Right cardiac atrium (tissue), 5 donors: ENCODE data around the gene KCTD3. TPM values are rescaled to one million over a fixed set of nuclear protein-coding genes. Genes with fewer than 3 reads are reported as not detected.

Experiments used
- ATAC-seq, 2 donors: fragments of 200-7000 bp; cut with Tn5 transposase; one replicate each; pipeline versions ENCODE4 v1.8.0 to v1.9.1; 2020; ENCODE audit warnings: moderate library complexity in 2 of 2, mild to moderate bottlenecking in 1 of 2
- DNase-seq, 3 donors: peaks; one replicate each; pipeline ENCODE4 v3.0.0-alpha.2; 2020
- H3K27ac ChIP-seq: one replicate; pipeline ENCODE4 v1.5.1; 2013; ENCODE audit warnings: mild to moderate bottlenecking, low read length, control low read depth, moderate library complexity
- H3K27me3 ChIP-seq: one replicate; pipeline ENCODE4 v1.6.1; 2013; ENCODE audit not compliant: control insufficient read depth, insufficient read depth
- H3K4me1 ChIP-seq: one replicate; pipeline ENCODE4 v1.6.1; 2013; ENCODE audit warnings: low read length; ENCODE audit not compliant: control insufficient read depth, insufficient read depth
- H3K4me3 ChIP-seq: one replicate; pipeline ENCODE4 v1.5.1; 2013; ENCODE audit warnings: low read length, control low read depth
- H3K9me3 ChIP-seq: one replicate; pipeline ENCODE4 v1.6.1; 2013; ENCODE audit warnings: low read length; ENCODE audit not compliant: control insufficient read depth
- WGBS: extraction: QIAGEN DNeasy Blood & Tissue Kit; methylation state at CpG from one replicate; pipeline ENCODE4 v1.1.7; 2013; 5-methylcytosine and 5-hydroxymethylcytosine counted together
- intact Hi-C, 4 donors: fragments of 100-400 bp; cut with DNase I; formaldehyde crosslinking; loops; one replicate each; pipeline versions ENCODE4 v1.11.0 to v1.14.0; 2022 to 2023
- polyA plus RNA-seq: library from polyadenylated mRNA; stranded (reverse); fragments of 200-250 nt; gene quantifications from one replicate; pipeline ENCODE4 v1.2.3, GENCODE V29; 2013
- total RNA-seq, 4 donors: library from RNA; stranded (reverse); fragmentation: NEBNext Ultra II Directional; extraction: Animal tissue kit (Norgen Biotek cat#: 25700); gene quantifications; one replicate each; pipeline ENCODE4 v1.2.1, GENCODE V29; 2021
- donor health status: healthy with polysubstance abuse.
- donor health status: DM: no; HTN: yes; CAD: no.
- donor health status: DM: no; HTN: no; CAD: no.
- donor health status: DM: no; HTN: yes; CAD: no; lungs with severe emphysema.
- donor health status: DM: yes; HTN: yes; CAD: no.

KCTD3 gene
- total and polyA plus RNA-seq, 5 donors = 11.7 to 19.4 (median 17.1) TPM

- ATAC-seq (no peak), DNase-seq (no peak)
- H3K9me3 ChIP-seq = no peaks in the 10 kb centered on the region
- H3K27ac ChIP-seq = no peak overlapping the region
- no peaks in the 10 kb centered on the region for H3K27me3 ChIP-seq
- WGBS = 75% methylated on average over 1 of the region's 1 CpG
- H3K4me3 ChIP-seq = no peak overlapping the region
- intact Hi-C loops = no loop called here
- H3K4me1 ChIP-seq = no peaks in the 10 kb centered on the region
Measured at GRCh38 chr1:215607412-215607811, 40.3 kb downstream of the KCTD3 start.

- Histone ChIP-seq H3K4me3 (no peak overlapping the region), H3K27me3 (no peaks in the 10 kb centered on the region), H3K9me3 (no peaks in the 10 kb centered on the region), H3K27ac (no peak overlapping the region), H3K4me1 (no peaks in the 10 kb centered on the region)
- no peak for ATAC-seq
- 85% methylated on average over 4 of the region's 4 CpGs for WGBS
- DNase-seq = no peak
- intact Hi-C loops = no loop called here
Measured at GRCh38 chr1:215608646-215609045, 41.5 kb downstream of the KCTD3 start.

- H3K4me1 ChIP-seq = peaks cover 2% of the 10 kb centered on the region
- 41% methylated on average over 3 of the region's 3 CpGs for WGBS
- H3K4me3 ChIP-seq = no peak overlapping the region
- ATAC-seq (no peak), DNase-seq (no peak)
- H3K9me3 ChIP-seq = no peaks in the 10 kb centered on the region
- H3K27me3 ChIP-seq = no peaks in the 10 kb centered on the region
- no peak overlapping the region for H3K27ac ChIP-seq
- intact Hi-C loops = no loop called here
Measured at GRCh38 chr1:215612391-215612790, 45.3 kb downstream of the KCTD3 start.

- 68% methylated on average over 1 of the region's 1 CpG for WGBS
- no peak overlapping the region for H3K4me3 ChIP-seq
- no peaks in the 10 kb centered on the region for H3K27me3 ChIP-seq
- H3K4me1 ChIP-seq = peaks cover 2% of the 10 kb centered on the region
- no peaks in the 10 kb centered on the region for H3K9me3 ChIP-seq
- DNase-seq (no peak), ATAC-seq (no peak)
- no peak overlapping the region for H3K27ac ChIP-seq
- intact Hi-C loops = no loop called here
Measured at GRCh38 chr1:215617979-215618378, 50.9 kb downstream of the KCTD3 start.

GRCh38 chr1:215623162-215623561, 56.1 kb downstream of the KCTD3 start:
- Histone ChIP-seq H3K4me1 (no peaks in the 10 kb centered on the region), H3K27me3 (no peaks in the 10 kb centered on the region), H3K4me3 (no peak overlapping the region), H3K9me3 (no peaks in the 10 kb centered on the region), H3K27ac (no peak overlapping the region)
- ATAC-seq (no peak), DNase-seq (no peak)
- WGBS = 98% methylated on average over 4 of the region's 4 CpGs
- intact Hi-C loops = no loop called here

- intact Hi-C loops = no loop called here
Measured at GRCh38 chr1:215625949-215626348, 58.8 kb downstream of the KCTD3 start.

GRCh38 chr1:215631040-215631439, 63.9 kb downstream of the KCTD3 start:
- Histone ChIP-seq H3K9me3 (no peaks in the 10 kb centered on the region), H3K27me3 (no peaks in the 10 kb centered on the region), H3K4me3 (no peak overlapping the region), H3K4me1 (no peaks in the 10 kb centered on the region), H3K27ac (no peak overlapping the region)
- intact Hi-C loops = no loop called here
- 70% methylated on average over 1 of the region's 1 CpG for WGBS
- no peak for ATAC-seq
- no peak for DNase-seq

More at GRCh38 chr1:215625949-215626348, 58.8 kb downstream of the KCTD3 start:
- Histone ChIP-seq H3K9me3 (no peaks in the 10 kb centered on the region), H3K27ac (no peak overlapping the region), H3K4me1 (no peaks in the 10 kb centered on the region), H3K27me3 (no peaks in the 10 kb centered on the region), H3K4me3 (no peak overlapping the region)
- DNase-seq (no peak), ATAC-seq (no peak)

GRCh38 chr1:215631489-215631888, 64.4 kb downstream of the KCTD3 start:
- ATAC-seq (peak; percentile 18 to 34), DNase-seq (peak in 2 of 3 donors; percentile 58 to 60)
- intact Hi-C loops = no loop called here
- no peaks in the 10 kb centered on the region for H3K9me3 ChIP-seq
- no peaks in the 10 kb centered on the region for H3K4me1 ChIP-seq
- H3K4me3 ChIP-seq = no peak overlapping the region
- WGBS = 63% methylated on average over 3 of the region's 3 CpGs
- H3K27me3 ChIP-seq = no peaks in the 10 kb centered on the region
- H3K27ac ChIP-seq = no peak overlapping the region

- Histone ChIP-seq H3K9me3 (no peaks in the 10 kb centered on the region), H3K27ac (no peak overlapping the region), H3K4me1 (no peaks in the 10 kb centered on the region), H3K27me3 (no peaks in the 10 kb centered on the region), H3K4me3 (no peak overlapping the region)
- DNase-seq = no peak
- intact Hi-C loops = no loop called here
- WGBS = 90% methylated on average over 6 of the region's 6 CpGs
- ATAC-seq = no peak
Measured at GRCh38 chr1:215635827-215636226, 68.7 kb downstream of the KCTD3 start.

- Histone ChIP-seq H3K27me3 (no peaks in the 10 kb centered on the region), H3K4me3 (no peak overlapping the region), H3K27ac (no peak overlapping the region), H3K9me3 (no peaks in the 10 kb centered on the region), H3K4me1 (no peaks in the 10 kb centered on the region)
- peak; percentile 84 to 89 for ATAC-seq
- intact Hi-C loops = no loop called here
- 49% methylated on average over 9 of the region's 9 CpGs for WGBS
- DNase-seq = peak; percentile 39 to 72 (median 58)
Measured at GRCh38 chr1:215636258-215636965, 69.3 kb downstream of the KCTD3 start.

- Histone ChIP-seq H3K27me3 (no peaks in the 10 kb centered on the region), H3K4me3 (no peak overlapping the region), H3K27ac (peak overlapping the region; percentile 2), H3K9me3 (no peaks in the 10 kb centered on the region), H3K4me1 (no peaks in the 10 kb centered on the region)
- peak; percentile 59 to 67 (median 60) for DNase-seq
- WGBS = 38% methylated on average over 7 of the region's 7 CpGs
- ATAC-seq = peak; percentile 86 to 88
- intact Hi-C loops = no loop called here
Measured at GRCh38 chr1:215637041-215637573, 70.0 kb downstream of the KCTD3 start.
